HepG2 (cell line): ENCODE results near the gene SP1. TPM values are rescaled to one million over a fixed set of nuclear protein-coding genes. Genes with fewer than 3 reads are reported as not detected.
A peak's percentile ranks its signal among the peaks of the same experiment; 100 is the strongest.

Experiments
- CCAR2 ChIP-seq: fragments of 200-400 bp; formaldehyde crosslinking; optimal IDR thresholded peaks from 2 replicates; pipeline ENCODE3; 2018; ENCODE audit warnings: low read depth, mild to moderate bottlenecking, low read length, moderate library complexity
- CREM ChIP-seq, 2 experiments: sonication (generic) in 1 of 2; formaldehyde crosslinking in 1 of 2; IDR thresholded peaks; 2 replicates each; pipeline versions ENCODE4 v1.4.0 to v1.6.1; 2016 to 2020; ENCODE audit warnings: antibody characterized with exemption in 1 of 2, mild to moderate bottlenecking in 1 of 2, missing genetic modification reagents in 1 of 2
- ETV5 ChIP-seq: IDR thresholded peaks from 2 replicates; pipeline ENCODE4 v1.6.1; 2018; ENCODE audit warnings: missing biosample characterization, missing genetic modification reagents, inconsistent platforms, borderline replicate concordance
- FOXO1 ChIP-seq: sonication (generic); formaldehyde crosslinking; IDR thresholded peaks from 2 replicates; pipeline ENCODE4 v1.4.0; 2020; ENCODE audit warnings: missing genetic modification reagents
- IRF2 ChIP-seq: IDR thresholded peaks from 2 replicates; pipeline ENCODE4 v1.6.1; 2018; ENCODE audit warnings: missing genetic modification reagents, missing compliant biosample characterization
- NR2C2 ChIP-seq: sonication (generic); formaldehyde crosslinking; IDR thresholded peaks from 2 replicates; pipeline ENCODE4 v1.4.0; 2020; ENCODE audit warnings: missing genetic modification reagents, mild to moderate bottlenecking, moderate library complexity, borderline replicate concordance
- SMC3 ChIP-seq: IDR thresholded peaks from 2 replicates; pipeline ENCODE4 v1.6.1; 2011; ENCODE audit warnings: low read length, improper control_type of control experiment
- SMYD3 ChIP-seq: sonication (generic); formaldehyde crosslinking; IDR thresholded peaks from 2 replicates; pipeline ENCODE4 v1.8.1; 2023; ENCODE audit warnings: mild to moderate bottlenecking, missing genetic modification reagents
- TBX2 ChIP-seq: sonication (generic); formaldehyde crosslinking; IDR thresholded peaks from 2 replicates; pipeline ENCODE4 v1.5.0; 2020; ENCODE audit warnings: missing genetic modification reagents, mild to moderate bottlenecking, borderline replicate concordance
- U2AF1 ChIP-seq: fragments of 200-400 bp; formaldehyde crosslinking; optimal IDR thresholded peaks from 2 replicates; pipeline ENCODE3; 2017; ENCODE audit warnings: mild to moderate bottlenecking, low read depth, low read length
- ZEB1 ChIP-seq: IDR thresholded peaks from 2 replicates; pipeline ENCODE4 v1.6.1; 2012; ENCODE audit warnings: mild to moderate bottlenecking, low read depth, inconsistent platforms; ENCODE audit not compliant: insufficient replicate concordance
- ZNF382 ChIP-seq: sonication (generic); formaldehyde crosslinking; IDR thresholded peaks from 2 replicates; pipeline ENCODE4 v1.5.0; 2020; ENCODE audit warnings: missing genetic modification reagents, mild to moderate bottlenecking, borderline replicate concordance
- ZNF605 ChIP-seq: sonication (generic); formaldehyde crosslinking; IDR thresholded peaks from 2 replicates; pipeline ENCODE4 v1.8.0; 2022; ENCODE audit warnings: mild to moderate bottlenecking, missing genetic modification reagents
- ZNF788 ChIP-seq: sonication (generic); formaldehyde crosslinking; IDR thresholded peaks from 2 replicates; pipeline ENCODE4 v1.5.0; 2020; ENCODE audit warnings: mild to moderate bottlenecking, missing genetic modification reagents, borderline replicate concordance
- polyA plus RNA-seq, 8 experiments: library from polyadenylated mRNA; depleted of rRNA in 3 of 8; stranded (reverse) in 7 of 8; unstranded in 1 of 8; fragments of >200 nt; fragmentation: Illumina TruSeq in 4 of 8; extraction: Trizol in 4 of 8; gene quantifications; 2 replicates each; pipeline versions ENCODE4 v1.2.1 to v1.2.3, GENCODE V29; 2011 to 2016; ENCODE audit warnings: low read depth in 4 of 8, missing spikeins in 1 of 8, mixed read lengths in 1 of 8; ENCODE audit not compliant: insufficient read depth in 1 of 8
- total RNA-seq, 5 experiments: library from RNA; depleted of rRNA; stranded (reverse); fragments of >200 nt; fragmentation: Illumina TruSeq; extraction: Trizol; gene quantifications; 2 replicates each; pipeline ENCODE4 v1.2.3, GENCODE V29; 2016; ENCODE audit warnings: low read depth in 1 of 5
- TF ChIP-seq, protein P1 (sequence below), 2 experiments: sonication (generic) in 1 of 2; formaldehyde crosslinking in 1 of 2; IDR thresholded peaks; 2 replicates each; pipeline versions ENCODE4 v1.6.1 to v1.9.0; 2014 to 2022; ENCODE audit warnings: antibody characterized with exemption in 1 of 2, borderline replicate concordance in 1 of 2, inconsistent platforms in 1 of 2, low read depth in 1 of 2, missing genetic modification reagents in 1 of 2
- TF ChIP-seq, protein P2 (sequence below): sonication (generic); formaldehyde crosslinking; IDR thresholded peaks from 2 replicates; pipeline ENCODE4 v1.4.0; 2020; ENCODE audit warnings: missing genetic modification reagents
- TF ChIP-seq, protein P3 (sequence below): sonication (generic); formaldehyde crosslinking; IDR thresholded peaks from 2 replicates; pipeline ENCODE4 v1.4.0; 2020; ENCODE audit warnings: missing genetic modification reagents
- TF ChIP-seq, protein P4 (sequence below): sonication (generic); formaldehyde crosslinking; IDR thresholded peaks from 2 replicates; pipeline ENCODE4 v1.4.0; 2020; ENCODE audit warnings: missing genetic modification reagents

SP1 gene
- total and polyA plus RNA-seq, 2 of the 13 experiments (the other 11 are each of a cell fraction or from before 2014, with no cell fraction given) = 26.5 to 27.5 TPM

DNA sequence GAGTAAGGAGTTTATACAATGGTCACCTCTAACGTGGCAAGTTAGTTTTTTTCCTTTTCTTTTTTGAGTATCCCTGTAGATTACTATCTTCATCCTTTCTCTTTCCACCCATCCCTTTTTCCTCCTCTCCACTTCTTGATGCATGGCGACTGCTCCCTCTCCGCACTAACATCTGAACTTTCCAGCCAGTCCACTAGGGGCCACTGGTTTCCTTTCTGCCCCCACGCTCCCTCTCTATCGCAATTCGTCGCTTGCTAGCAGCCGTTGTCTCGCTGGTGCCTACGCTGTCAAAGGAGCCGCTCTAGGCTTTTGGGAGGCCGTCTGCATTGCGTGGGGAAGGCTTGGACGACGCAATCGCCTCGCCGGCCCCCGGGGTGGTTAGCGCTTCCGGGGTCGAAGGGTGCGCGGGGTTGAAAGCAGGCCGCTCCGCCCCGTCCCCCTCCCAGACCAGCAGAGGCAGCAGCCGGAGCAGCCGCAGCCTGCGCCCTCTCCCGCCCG, 71.7 kb downstream of the SP1 start, which contains the start of gene PCBP2 (continued):
- peak; percentile 8 for TF ChIP-seq ZEB1
- peak; percentile 87; the same call in 1 of the 2 replicates for TF ChIP-seq ZNF788 (CRISPR knock-in tag)
- TF ChIP-seq, protein P1, sequence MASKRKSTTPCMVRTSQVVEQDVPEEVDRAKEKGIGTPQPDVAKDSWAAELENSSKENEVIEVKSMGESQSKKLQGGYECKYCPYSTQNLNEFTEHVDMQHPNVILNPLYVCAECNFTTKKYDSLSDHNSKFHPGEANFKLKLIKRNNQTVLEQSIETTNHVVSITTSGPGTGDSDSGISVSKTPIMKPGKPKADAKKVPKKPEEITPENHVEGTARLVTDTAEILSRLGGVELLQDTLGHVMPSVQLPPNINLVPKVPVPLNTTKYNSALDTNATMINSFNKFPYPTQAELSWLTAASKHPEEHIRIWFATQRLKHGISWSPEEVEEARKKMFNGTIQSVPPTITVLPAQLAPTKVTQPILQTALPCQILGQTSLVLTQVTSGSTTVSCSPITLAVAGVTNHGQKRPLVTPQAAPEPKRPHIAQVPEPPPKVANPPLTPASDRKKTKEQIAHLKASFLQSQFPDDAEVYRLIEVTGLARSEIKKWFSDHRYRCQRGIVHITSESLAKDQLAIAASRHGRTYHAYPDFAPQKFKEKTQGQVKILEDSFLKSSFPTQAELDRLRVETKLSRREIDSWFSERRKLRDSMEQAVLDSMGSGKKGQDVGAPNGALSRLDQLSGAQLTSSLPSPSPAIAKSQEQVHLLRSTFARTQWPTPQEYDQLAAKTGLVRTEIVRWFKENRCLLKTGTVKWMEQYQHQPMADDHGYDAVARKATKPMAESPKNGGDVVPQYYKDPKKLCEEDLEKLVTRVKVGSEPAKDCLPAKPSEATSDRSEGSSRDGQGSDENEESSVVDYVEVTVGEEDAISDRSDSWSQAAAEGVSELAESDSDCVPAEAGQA (IDR thresholded peaks at IDR 0.05; ENCODE audit: low read depth) = peak; percentile 81
- TF ChIP-seq, protein P1 (CRISPR knock-in tag; IDR thresholded peaks at IDR 0.05; ENCODE audit: borderline replicate concordance) = no peak
- TF ChIP-seq, protein P2, sequence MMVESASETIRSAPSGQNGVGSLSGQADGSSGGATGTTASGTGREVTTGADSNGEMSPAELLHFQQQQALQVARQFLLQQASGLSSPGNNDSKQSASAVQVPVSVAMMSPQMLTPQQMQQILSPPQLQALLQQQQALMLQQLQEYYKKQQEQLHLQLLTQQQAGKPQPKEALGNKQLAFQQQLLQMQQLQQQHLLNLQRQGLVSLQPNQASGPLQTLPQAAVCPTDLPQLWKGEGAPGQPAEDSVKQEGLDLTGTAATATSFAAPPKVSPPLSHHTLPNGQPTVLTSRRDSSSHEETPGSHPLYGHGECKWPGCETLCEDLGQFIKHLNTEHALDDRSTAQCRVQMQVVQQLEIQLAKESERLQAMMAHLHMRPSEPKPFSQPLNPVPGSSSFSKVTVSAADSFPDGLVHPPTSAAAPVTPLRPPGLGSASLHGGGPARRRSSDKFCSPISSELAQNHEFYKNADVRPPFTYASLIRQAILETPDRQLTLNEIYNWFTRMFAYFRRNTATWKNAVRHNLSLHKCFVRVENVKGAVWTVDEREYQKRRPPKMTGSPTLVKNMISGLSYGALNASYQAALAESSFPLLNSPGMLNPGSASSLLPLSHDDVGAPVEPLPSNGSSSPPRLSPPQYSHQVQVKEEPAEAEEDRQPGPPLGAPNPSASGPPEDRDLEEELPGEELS (CRISPR knock-in tag) = peak; percentile 72
- no peak for TF ChIP-seq ZNF382 (CRISPR knock-in tag)
- peak; percentile 70 for TF ChIP-seq FOXO1 (CRISPR knock-in tag)
- TF ChIP-seq CCAR2 = peak; percentile 97
- peak; percentile 71 for TF ChIP-seq ETV5 (CRISPR knock-in tag)
- peak; percentile 69 for TF ChIP-seq TBX2 (CRISPR knock-in tag)
- 0 out of 2 replicates have a peak, but pooled peaks have one; percentile 52 for TF ChIP-seq ZNF605 (CRISPR knock-in tag)
- TF ChIP-seq SMC3 = peak; percentile 22
- TF ChIP-seq IRF2 (CRISPR knock-in tag) = peak; percentile 94
- TF ChIP-seq, protein P3, sequence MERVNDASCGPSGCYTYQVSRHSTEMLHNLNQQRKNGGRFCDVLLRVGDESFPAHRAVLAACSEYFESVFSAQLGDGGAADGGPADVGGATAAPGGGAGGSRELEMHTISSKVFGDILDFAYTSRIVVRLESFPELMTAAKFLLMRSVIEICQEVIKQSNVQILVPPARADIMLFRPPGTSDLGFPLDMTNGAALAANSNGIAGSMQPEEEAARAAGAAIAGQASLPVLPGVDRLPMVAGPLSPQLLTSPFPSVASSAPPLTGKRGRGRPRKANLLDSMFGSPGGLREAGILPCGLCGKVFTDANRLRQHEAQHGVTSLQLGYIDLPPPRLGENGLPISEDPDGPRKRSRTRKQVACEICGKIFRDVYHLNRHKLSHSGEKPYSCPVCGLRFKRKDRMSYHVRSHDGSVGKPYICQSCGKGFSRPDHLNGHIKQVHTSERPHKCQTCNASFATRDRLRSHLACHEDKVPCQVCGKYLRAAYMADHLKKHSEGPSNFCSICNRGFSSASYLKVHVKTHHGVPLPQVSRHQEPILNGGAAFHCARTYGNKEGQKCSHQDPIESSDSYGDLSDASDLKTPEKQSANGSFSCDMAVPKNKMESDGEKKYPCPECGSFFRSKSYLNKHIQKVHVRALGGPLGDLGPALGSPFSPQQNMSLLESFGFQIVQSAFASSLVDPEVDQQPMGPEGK (CRISPR knock-in tag) = peak; percentile 90
- TF ChIP-seq CREM (IDR thresholded peaks at IDR 0.05) = peak; percentile 93
- peak; percentile 65 for TF ChIP-seq CREM (CRISPR knock-in tag; IDR thresholded peaks at IDR 0.05)
- peak; percentile 76; the same call in 1 of the 2 replicates for TF ChIP-seq SMYD3 (CRISPR knock-in tag)
- TF ChIP-seq NR2C2 (CRISPR knock-in tag) = peak; percentile 99
- TF ChIP-seq, protein P4, sequence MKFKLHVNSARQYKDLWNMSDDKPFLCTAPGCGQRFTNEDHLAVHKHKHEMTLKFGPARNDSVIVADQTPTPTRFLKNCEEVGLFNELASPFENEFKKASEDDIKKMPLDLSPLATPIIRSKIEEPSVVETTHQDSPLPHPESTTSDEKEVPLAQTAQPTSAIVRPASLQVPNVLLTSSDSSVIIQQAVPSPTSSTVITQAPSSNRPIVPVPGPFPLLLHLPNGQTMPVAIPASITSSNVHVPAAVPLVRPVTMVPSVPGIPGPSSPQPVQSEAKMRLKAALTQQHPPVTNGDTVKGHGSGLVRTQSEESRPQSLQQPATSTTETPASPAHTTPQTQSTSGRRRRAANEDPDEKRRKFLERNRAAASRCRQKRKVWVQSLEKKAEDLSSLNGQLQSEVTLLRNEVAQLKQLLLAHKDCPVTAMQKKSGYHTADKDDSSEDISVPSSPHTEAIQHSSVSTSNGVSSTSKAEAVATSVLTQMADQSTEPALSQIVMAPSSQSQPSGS (CRISPR knock-in tag) = peak; percentile 89
- TF ChIP-seq U2AF1 = peak; percentile 96
